Stimulated activated CD8-positive, alpha-beta memory T cell treated with anti-CD3 and anti-CD28 coated beads, Interleukin-15, amount 100 ng/mL, for 24 hours (primary cell): ENCODE measurements around the gene RPN2.
A peak's percentile ranks its signal among the peaks of the same experiment; 100 is the strongest.
"Not testable (repeated sequence)": the region's sequence is repeated elsewhere in the genome, so short reads cannot be mapped to it uniquely, and the experiment has no call there.

Experiments
- DNase-seq: peaks from one replicate; pipeline ENCODE4 v3.0.0-alpha.2; 2020; ENCODE audit warnings: low read depth

Gene RPN2

DNA sequence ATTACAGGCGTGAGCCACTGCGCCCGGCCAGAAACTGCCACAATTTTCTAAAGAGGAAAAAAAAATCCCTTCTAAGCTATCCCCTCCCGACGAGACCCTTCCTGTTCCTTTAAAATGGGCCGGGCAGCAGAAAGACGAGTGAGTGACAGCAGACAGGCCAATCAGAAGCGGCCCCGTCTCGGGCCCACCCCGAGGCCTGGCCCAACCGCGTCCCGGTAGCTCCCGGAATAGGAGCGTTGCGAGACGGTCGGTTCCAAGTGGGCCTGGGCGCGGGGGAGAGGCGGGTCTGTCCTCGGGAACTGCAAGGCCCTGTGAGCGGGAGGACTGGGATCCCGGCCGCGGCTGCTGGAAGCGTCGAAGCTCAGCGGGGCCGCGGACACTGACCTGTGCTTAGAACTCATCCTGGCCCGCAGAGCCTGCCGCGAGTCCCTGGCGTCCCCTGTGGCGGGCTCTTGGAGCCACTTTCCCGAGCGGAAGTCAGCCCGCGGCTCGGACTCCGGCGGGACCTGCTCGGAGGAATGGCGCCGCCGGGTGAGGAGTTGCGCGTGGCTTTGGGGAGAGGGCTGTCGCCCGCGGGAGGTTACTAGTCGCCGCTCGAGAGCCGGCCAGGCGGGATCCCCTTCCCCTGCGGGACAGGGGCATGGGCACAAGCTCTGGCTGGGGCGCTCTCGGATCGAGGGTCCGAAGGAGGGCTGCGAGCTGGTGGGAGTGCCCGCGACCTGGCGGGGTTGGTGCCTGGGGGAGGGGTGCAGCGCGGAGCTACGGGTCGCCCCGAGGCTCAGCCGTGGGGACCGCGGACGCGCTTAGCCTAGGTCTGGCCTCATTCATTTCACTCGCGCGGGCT lies at the start of gene RPN2, which contains the start of gene MROH8:
Gene RPN2, plus strand, starts transcription at position 492 of the 844 bp plus-strand sequence. Its CDS starts 27 bp downstream, at position 519.
Gene MROH8, minus strand, starts transcription at position 710 of the 844 bp plus-strand sequence.
- peak; percentile 83 for DNase-seq

DNA sequence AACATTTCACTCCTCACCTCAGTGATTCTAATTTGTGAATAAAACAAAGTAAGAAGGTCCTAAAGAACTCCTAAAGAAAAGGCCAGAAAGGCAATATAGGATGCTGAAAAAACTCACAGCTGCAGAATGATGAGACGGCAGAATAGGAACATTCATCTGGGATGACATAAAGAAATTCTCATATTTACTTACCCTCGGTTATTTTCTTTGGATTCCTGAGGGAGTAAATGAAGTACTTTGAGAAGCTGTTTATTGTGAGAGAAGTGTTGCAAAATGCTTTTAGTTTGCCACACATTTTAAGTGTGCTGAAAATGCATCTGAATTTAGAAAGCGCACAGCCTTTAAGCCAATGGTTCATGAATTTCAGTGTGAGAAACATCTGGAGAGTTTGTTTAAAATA lies 47.6 kb upstream of the RPN2 start:
- DNase-seq = no peak

DNA sequence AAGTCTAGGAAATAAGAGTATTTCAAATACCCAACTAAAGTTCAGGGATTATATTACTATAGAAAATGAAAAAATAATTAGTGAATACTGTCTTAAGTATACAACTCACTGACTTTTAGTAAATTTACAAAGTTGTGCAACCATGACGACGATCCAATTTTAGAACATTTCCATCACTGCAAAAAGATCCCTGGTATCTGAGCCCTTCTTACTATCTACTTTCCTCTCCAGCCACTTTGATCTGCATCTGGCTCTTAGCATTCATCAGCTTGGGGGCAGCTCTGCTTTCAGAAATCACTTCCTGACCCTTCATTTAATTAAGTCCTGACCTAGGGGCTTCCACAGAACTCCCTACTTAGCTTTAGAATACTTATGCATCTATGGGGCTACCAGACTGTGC lies 45.2 kb upstream of the RPN2 start:
- DNase-seq = no peak

DNA sequence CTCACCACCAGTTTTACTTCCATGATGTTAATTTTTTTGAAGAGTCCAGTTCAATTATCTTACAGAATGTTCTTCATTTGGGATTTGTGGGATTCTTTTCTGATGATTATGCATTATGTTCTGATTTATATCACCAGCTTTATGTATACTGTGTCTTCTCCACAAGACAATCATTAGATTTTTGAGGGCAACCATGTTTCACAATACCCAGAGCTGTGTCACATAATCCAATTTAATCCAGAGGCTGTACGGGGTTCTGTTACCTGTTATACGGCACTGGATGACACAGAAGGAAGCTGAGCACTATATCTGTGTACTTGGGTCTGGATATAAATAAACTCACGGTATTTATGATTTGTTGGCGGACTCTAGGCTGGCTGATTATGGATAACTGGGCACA lies 41.6 kb upstream of the RPN2 start:
- no peak for DNase-seq

DNA sequence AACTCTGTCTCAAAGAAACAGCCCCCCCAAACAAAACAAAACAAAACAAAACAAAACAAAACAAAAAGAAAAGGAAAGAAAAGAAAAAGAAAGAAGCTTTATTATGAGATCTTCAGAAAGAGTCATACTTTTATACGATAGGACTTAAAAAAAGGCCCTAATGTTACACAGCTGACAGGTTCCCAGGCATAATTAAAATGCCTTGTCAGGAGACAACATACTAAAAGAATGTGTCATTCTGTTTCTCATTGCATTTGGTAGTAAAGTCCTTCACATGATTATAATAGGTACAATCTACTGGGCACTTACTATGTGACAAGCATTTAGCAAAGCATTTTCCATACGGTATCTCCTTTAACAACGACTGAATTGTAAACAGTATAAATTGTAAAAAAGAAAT lies 36.4 kb upstream of the RPN2 start:
- no peak for DNase-seq

DNA sequence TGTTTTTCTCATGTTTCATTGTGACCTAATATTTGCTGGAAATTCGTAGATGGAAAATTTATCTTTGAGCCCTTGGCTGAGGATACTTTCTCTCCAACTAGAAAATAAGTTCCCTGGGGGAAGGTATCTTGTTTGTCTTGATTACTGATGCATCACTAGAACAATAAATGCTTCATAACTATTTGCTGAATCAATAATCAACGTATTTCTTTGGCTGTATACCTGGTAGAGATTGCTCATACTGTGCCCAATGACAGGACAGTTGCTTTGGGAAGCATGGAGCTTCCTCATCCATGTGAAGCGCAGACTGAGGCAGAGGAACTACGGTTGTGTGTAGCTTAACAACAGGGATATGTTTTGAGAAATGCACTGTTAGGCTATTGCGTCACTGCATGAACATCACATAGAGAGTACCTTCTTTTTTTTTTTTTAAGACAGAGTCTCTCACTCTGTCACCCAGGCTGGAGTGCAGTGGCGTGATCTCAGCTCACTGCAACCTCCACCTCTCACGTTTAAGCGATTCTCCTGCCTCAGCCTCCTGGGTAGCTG lies 34.2 kb upstream of the RPN2 start:
- DNase-seq = no peak

DNA sequence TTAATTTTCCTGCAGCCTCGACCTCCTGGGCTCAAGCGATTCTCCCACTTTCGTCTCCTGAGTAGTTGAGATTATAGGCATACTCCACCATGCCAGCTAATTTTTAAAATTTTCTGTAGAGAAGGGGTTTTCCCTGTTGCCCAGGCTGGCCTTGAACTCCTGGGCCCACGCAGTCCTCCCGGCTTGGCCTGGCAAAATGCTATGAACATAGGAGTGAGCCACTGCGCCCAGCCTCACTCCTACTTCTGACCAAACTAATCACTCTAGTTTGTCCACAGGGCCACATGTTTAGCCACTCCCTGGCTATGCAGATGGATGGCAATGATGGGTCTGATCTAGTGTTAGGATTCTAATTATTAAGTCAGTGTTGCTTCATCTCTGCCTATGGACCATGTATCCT lies 31.9 kb upstream of the RPN2 start:
- no peak for DNase-seq

DNA sequence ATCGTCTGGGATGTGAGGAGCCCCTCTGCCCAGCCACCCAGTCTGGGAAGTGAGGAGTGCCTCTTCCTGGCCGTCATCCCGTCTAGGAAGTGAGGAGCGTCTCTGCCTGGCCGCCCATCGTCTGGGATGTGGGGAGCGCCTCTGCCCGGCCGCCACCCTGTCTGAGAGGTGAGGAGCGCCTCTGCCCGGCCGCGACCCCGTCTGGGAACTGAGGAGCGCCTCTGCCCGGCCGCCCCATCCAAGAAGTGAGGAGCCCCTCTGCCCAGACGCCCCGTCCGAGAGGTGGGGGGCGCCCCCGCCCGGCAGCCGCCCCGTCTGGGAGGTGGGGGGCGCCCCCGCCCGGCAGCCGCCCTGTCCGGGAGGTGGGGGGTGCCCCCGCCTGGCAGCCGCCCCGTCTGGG lies 28.3 kb upstream of the RPN2 start:
- not testable (repeated sequence) for DNase-seq

DNA sequence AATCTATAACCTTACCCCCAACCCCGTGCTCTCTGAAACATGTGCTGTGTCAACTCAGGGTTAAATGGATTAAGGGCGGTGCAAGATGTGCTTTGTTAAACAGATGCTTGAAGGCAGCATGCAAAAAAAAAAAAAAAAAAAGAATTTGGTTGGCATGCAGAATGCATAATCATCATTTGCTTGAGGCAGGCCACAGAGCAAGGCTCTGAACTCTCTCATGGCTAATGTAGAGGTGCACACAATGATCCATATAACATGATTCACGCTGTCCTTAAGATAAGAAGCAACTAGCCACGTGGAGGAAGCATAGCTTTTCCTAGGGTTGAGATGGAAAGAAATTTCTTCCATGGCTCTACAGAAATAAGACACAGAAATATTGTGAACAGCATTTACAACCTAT lies 27.6 kb upstream of the RPN2 start:
- DNase-seq = no peak

DNA sequence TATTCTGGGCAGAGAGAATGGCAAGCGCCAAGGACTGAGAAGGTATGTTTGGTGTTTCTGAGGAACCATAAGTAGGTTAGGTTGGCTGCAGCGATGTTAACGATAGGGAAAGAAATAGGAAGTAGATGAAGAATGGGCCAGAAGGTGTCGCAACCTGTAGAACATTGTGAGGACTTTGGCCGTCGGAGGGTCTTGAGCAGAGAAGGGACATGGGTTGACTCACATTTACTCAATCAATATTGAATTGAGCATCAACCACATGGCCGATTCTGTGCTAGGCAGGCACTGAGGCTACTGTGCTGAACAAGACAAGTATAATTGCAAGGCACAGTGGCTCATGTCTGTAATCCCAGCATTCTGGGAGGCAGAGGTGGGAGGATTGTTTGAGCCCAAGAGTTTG lies 26.8 kb upstream of the RPN2 start:
- DNase-seq = no peak

DNA sequence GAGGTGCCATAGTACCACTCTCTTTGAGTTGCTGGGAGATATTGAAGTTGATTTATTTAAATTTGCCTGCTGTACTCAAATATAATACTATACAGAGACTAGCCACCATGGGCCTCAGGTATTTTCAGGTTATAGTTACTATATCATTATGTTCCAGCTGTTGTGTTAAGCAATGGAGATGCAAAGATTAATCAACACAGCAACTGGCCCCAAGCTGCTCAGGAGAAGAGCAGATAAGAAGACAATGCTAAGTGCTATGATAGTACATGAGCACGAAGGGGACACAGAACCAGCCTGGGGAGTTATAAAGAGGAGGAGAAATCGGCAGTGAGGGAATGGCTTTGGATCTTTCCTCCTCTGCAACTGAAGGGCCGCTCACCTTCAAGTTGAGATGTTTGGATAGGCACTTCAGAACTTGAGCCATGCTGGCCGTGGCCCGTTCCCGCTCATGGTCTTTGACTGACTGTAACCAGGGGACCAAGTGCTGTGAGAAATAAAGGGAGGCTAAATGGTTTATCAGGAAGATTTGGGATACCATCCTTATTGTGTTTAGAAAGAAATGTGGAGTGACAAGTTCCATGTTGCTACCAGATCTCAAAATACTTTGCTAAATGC lies 24.3 kb upstream of the RPN2 start:
- no peak for DNase-seq

DNA sequence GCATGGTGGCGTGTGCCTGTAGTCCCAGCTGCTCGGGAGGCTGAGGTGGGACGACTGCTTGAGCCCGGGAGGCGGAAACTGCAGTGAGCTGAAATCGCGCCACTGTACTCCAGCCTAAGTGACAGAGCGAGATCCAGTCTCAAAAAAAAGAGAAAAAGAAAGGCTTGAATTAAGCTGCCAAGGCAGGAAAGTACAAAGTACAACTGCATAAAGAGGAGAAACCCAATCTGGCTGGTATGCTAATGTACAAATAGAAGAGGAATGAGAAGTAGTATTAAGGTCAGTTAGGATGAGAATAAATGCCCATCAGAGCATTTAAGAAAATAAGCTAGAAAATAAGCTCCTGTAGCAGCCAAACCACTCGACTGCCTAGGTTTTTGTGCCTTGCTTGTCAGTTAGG lies 23.1 kb upstream of the RPN2 start:
- DNase-seq = no peak

DNA sequence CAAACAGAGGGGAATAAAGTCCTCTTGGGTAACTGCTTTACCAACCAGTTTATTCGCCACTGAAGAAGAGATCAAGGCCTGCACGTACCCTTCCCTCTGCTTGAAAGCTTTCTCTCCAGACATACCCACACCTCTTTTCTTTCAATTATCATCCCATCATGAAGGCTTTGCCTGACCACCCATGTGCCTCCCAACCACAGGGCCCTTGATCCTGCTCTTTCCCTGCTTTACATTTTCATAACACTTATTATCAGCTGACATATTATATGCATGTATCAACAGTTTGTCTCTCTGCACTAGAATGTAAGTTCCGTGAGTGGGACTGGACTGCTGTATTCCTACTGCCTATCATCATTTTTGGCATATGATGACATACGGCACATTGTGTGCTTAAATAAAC lies 20.9 kb upstream of the RPN2 start:
- DNase-seq = no peak

DNA sequence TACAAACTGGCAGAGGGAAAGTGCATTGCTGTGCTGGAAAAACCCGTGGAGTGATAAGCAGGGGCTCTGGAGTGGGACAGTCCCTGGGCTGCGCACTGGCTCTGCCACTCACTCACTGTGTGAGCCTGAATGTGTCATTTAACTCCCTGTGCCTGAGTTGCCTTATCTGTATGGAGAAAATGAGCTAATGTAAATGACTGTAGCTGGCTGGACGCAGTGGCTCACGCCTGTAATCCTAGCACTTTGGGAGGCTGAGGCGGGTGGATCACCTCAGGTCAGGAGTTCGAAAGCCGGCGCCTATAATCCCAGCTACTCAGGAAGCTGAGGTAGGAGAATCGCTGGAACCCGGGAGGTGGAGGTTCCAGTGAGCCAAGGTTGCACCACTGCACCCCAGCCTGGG lies 18.4 kb upstream of the RPN2 start:
- no peak for DNase-seq

DNA sequence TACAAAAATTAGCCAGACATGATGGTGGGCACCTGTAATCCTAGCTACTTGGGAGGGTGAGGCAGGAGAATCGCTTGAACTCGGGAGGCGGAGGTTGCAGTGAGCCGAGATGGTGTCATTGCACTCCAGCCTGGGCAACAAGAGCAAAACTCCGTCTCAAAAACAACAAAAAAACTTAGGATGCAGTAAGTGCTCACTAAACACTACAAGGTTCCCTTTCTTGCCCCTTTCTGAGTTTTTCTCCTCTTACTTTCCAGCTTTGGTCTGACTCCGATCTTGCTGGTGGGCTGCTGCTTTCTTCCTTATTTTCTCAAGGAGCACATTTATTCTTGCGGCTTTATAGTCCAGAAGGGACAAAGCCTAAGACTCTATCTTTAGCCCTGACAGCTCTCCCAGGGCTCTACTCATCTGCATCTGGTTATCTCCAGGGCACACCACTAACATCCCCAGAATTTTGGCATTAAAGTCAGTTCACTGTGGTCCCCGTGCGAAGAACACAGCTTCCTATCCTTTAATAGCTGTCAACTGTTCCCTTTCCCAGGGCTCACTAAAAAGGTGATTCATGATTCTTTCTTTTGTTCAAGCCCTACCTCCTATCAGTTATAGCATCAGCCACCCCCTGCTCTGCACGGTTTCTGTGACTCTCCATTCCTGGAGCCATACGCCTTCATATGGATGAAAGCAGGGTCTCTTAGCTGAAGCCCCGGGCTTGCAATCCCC lies 17.1 kb upstream of the RPN2 start:
- no peak for DNase-seq

DNA sequence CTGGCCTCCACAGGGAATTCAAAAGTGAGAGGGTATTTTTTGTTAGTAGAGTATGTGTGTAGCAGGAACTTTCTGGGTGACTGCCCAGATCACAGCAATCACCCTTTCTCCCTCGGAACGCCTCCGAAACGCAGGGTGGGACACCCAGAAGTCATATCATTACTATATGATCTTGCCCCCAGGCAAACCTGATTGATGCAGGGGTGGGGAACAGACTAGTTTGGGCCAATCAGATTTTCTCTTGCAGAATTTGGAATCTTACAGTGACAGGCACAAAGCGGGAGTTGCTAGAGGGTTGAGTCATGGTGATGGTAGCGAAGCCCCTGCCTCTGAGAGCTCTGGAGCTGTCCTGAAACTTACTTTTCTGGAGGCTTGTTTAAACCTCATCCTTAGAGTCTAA lies 16.5 kb upstream of the RPN2 start:
- no peak for DNase-seq

DNA sequence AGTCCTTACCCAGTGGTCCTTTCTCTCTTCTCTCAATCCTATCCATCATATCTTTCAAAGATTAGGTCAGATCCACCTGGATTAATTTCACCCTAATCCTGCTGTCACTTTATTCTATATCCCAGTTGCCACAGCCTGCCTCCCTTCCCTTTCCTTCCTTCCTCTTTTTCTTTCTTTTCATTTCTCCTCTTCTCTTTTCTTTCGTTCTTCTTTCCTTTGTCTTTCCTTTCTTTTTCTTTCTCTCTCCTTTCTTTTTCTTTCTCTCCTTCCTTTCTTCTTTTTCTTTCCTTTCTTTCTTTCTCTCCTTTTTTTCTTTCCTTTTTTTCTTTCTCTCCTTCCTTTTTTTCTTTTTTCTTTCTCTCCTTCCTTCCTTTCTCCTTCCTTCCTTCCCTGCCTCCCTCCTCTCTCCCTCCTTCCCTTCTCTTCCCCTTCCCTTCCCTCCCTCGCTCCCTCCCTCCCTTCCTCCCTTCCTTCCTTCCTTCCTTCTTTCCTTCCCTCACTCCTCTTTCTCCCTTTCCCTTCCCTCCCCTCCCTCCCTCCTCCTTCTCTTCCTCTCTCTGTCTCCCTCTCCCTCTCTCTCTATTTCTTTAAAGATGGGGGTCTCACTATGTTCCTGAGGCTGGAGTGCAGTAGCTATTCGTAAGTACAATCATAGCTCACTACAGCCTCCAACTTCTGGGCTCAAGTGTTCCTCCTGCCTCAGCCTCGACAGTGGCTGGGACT lies 15.1 kb upstream of the RPN2 start:
- DNase-seq = no peak

DNA sequence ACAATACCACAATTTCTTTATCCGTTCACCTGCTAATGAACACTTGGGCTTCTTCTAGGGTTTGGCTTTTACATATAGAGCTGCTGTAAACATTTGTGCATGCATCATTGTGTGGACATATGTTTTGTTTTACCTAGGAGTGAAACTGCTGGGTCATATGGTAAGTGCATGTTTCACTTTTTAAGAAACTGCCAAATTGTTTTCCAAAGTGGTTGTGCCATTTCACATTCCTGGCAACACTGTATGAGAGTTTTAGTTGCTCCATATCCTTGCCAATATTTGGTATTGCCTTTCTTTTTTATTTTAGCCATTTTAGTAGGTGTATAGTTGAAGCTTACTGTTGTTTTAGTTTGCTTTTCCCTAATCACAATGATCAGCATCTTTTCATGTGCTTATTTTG lies 14.1 kb upstream of the RPN2 start:
- DNase-seq = no peak

DNA sequence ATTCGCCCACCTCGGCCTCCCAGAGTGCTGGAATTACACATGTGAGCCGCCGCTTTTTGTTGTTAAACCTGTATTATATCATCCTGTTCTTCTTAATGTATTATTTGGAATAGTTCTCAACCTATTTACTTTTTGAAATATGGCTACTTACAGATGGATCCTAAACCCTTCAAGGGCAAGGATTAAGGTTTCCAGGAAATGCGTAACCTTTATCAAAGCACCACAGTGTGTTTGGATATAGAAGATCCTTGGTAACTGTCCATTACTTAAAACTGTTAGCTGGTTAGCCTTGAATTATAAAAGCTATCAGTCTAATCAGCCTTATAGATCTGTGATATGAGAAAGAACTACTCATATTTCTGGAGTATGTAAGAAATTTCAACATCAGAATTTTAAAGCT lies 12.3 kb upstream of the RPN2 start:
- DNase-seq = no peak

DNA sequence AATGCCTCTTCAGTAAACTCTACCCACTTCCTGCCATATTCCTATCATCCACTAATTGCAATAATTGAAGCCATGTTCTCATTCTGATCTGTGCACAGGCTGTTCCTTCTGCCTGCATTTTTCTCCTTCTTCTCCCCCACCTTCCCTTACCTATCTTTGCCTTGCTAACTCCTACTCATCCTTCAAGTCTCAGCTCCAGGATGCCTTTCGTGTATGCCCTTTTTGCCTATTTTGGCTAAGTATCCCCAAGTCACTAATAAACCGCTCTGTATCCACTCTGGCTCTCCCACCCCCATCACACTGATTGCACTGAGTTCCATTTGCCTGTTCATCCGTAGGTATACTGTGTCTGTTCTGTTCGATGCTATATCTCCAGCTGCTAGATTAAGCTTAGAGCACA lies 6.3 kb upstream of the RPN2 start:
- no peak for DNase-seq

DNA sequence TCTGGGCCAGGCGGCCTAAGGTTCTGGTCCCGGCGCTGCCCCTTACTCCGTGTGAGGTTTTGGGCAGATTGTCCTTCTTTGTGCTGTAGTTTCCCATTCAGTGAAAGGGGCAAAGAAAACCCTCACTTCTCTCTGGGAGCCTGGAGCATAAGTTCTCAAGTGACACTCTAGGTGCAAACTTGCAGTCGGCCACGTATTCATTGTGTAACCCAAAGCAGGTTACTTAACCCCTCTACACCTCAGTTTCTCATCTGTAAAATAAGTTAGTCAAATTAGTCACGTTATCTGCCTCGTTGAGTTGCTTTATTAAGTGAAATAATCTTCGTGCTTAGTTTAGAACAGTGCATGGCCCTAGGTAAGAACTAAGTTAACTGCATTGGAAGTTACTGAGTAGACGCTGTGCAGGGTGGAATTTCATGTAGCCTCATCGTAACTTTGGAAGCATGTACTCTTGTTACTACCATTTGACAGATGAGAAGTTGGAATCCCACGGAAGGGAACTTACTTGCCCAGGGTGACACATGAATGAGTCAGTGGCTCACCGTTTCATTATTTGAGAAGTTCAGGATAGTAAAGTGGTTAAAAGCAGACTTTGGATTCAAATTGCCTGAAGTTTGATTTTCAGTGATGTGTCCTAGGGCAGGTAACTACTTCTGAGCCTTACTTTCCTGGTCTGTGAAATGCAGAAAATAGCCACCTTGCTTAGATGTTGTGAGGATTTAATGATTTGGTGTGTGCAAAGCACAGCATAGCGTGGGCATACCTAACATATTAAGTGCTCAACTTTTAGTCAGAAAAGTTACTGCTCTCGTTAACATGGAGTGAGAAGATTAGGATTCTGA lies 774 bp downstream of the RPN2 start:
- DNase-seq = no peak
